NOMO-1 (cell line): Measurements from ENCODE around the gene GRM5.
"Not testable (repeated sequence)": the region's sequence is repeated elsewhere in the genome, so short reads cannot be mapped to it uniquely, and the experiment has no call there.

Source experiments
- DNase-seq, 2 experiments: peaks; one replicate each; lab custom pipeline; 2025; ENCODE audit not compliant: unreplicated experiment in 2 of 2; lab: John Stamatoyannopoulos, UW

GRM5 gene

DNA sequence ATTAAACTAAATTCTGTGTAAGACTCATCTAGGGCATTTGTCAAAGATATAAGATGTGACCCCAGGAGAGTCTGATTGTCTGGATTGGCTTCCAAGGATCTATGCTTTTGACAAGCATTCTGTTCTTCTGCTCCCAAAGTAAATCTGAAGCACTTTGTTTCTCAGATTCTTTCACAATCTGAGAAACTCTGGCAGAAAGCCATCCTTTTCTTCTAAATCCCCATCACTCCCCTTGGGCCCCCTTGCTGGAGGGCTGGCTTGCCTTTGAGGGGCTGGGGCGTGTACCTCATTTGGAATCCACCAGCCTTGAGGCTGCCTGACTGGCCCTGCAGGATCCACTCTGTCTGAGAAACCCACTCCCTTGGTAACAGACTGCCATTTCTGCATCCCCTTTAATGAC lies 554.8 kb downstream of the GRM5 start:
- DNase-seq: no peak

DNA sequence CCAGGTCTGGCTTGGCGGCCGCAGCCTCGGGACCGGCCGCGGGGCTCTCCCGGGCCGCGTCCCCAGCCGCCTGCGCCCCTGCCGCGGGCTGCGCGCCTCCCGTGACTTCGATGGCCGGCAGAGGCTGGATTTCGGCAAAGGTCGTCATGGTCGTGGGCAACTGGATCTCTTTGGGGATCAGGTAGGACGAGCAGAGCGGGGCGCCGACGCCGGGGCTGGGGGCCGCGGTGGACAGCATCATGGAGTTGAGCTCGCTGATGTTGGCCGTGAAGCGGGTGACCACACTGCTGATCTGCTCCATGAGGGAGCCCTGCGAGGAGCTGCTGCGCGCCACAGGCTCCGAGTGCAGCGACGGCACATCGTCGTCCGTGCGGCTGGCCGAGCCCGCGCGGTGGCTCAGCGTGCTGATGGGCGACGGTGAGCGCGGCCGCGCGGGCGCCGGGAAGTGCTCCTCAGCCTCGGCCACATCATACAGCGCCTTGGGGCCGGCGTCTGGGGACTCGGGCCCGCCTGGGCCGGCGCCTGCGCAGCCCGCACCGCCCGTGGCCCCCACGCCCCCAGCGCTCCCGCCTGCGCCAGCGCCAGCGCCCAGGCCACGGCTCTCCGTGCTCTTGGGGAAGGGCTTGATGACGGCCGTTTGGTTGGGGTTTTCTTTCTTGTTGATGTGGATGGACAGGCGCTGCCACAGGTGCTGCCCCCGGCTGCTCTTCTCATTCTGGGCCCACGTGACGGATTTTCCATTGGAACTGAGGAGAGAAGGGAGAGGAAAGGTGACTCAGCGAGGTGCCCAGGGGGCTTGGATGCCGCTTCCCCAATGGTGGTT lies 556.8 kb downstream of the GRM5 start:
- DNase-seq: no peak

DNA sequence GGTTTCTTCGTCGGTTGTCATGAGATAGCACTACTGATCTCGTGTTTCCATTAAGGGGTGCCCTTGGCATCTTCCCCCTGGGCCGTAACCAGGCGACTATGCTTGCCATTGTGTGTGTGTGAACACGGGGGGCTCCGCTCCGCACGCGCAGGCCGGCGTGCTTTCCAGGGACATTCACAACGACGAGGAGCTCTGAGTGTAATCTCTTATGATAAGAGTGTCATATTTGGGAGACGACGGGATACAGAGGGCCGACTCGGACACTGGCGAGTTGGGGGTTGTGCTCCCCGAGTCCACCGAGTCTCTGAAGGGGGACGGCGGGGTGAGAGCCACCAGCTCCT lies 557.4 kb downstream of the GRM5 start:
- no peak for DNase-seq

- DNase-seq: no peak
These were observed 557.9 kb downstream of the GRM5 start for GRCh38 chr11:88507771-88508417.

DNA sequence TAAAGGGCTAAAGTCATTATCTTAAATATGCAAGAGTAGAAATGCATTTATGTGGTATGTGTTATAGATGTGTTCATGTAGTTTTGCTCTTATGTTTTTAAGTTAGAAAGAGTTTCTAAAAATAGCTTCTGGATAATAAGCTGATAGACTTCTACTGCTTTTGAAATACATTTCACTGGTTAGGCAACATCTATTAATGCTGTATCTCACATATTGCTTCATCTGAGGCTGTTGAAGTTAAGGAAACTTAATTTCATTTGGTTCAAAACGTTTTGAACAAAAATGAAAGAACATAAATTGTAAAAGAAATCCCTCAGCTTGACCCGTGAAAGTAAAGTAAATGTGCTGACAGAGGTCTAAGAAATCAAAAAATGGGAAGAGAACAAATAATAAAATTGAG lies 564.2 kb downstream of the GRM5 start:
- no peak for DNase-seq

DNA sequence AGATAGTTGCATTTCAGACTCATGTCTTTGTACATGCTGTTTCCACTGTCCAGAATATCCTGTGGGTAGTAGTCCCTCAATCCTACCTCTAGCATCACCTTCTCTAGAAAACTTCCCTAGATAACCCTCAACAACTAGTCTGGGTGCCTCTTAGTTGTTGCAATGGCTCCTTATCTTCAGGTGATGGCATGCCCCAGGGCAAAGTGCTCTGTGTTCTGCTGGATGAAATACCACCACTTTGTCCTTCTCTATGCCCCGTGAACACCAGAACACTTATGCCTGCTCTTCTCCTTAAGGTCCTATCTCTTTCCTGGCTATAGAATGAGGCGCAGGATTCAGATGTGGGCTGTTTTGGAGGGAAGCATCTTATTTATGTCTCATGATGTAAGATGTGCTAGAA lies 569.9 kb downstream of the GRM5 start:
- no peak for DNase-seq

DNA sequence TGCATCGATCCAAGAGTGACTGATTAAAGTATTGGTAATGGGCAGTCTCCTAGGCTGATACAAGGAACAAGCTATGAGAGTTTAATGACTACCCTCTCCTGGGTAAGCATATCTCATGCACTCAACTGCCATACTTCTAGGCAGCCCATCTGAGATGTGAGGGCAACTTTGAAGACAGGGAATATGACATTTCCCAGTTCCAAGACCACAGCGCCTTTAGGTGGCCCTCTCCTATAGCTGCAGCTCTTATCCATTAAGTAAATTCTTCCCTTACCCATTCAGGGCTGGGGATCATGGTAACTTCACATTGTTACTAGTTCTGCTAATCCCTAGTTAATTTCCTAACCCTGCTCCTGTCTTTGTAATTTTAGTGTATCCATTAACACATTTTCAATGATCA lies 570.9 kb downstream of the GRM5 start:
- no peak for DNase-seq

DNA sequence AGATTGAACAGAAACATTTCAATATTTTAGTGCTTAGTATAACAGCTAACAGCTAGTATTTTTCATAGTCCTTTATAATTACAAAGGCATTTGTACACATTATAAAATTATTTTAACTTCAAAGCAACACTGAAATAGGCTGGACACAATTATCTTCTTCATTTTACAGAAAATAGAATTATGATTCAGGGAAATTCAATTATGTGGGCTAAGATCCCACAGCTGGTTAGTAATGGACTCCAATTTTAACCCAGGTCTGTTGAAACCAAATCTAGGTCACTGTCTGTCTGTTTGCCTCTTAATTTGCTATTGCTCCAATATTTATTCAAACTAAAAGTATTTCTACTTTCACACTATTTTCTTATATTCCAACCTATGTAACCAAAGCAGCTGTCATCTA lies 574.1 kb downstream of the GRM5 start:
- DNase-seq: no peak

GRCh38 chr11:88489030-88489429 lies 576.8 kb downstream of the GRM5 start:
- DNase-seq: no peak

DNA sequence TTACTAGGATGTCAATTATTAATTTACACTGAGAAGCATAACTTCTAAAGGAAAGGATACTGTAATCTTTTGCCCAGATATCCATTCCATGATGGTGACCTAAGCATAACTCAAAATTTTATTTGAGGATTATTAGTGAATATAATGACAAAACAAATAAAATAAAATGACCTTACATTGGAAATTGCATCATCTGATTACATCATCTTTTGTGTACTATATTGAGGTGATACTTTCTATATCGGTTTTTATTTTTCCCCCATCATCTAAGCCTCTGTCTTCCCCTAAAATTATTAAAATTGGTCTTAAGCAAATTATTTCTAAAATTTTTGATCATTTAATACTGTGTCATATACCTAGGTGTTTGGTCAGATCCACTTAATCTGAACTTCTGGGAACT lies 578.1 kb downstream of the GRM5 start:
- no peak for DNase-seq

DNA sequence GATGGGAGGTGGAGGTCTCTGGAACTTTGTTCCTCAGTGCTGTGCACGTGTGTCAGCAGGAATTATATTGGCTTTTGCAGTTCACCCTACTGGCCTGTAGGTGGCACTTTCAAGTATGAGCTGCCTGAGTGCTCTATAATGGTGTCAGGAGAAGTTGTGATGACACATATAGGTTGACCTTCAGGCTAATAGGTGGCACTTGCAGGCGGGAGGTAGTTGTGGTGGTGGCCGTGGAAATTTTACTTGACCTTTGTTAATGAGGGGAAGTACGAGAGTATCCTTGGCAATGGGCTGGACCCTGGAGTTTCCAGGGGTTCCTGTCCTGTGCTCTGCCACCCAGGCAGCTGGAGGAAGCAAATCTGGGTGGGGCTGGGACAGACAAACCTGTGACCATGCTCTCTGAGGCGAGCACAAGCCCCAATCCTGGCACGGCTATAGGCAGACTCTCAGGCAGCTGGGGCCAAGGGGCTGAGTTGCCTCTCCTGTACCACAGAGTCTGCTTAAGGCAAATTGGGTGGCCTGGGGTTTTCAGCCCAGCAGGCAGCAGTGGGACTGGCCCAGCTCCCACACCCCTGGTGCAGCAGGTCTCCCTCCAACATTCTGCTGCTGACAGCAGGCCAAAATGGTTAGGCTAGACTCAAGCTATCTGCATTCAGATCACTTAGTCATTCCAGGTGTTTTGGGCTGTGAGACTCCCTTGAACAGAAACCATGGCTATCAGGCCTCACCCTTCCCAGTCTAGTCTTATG lies 580.7 kb downstream of the GRM5 start:
- peak in 1 of 2 experiments; percentile 45 for DNase-seq

DNA sequence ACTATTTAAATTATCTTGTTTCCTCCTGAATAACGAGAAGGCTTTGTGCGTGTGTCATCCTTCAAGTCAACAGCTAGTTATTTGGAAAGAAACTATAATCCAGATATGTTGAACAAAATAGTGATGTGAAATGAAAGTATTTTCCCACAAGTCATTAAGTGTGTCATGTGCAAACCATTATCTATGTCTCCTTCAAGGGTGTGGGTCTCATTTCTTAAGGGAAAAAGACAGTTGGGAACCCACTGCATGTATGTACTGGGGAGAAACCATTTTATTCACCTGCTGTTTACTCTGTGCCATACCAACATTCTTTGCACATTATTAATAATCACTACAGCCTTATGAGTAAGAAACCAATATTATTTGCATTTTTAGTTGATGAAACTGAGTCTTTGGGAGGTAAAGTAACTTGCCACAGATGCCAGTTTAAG lies 582.9 kb downstream of the GRM5 start:
- DNase-seq: no peak

GRCh38 chr11:88480223-88480622 lies 585.6 kb downstream of the GRM5 start:
- no peak for DNase-seq

- no peak for DNase-seq
These were observed 587.5 kb downstream of the GRM5 start for GRCh38 chr11:88478136-88478815.

- no peak for DNase-seq
These were observed 589.8 kb downstream of the GRM5 start for GRCh38 chr11:88475991-88476418.

GRCh38 chr11:88474655-88475054 lies 591.1 kb downstream of the GRM5 start:
- peak; percentile 22 to 74 for DNase-seq

DNA sequence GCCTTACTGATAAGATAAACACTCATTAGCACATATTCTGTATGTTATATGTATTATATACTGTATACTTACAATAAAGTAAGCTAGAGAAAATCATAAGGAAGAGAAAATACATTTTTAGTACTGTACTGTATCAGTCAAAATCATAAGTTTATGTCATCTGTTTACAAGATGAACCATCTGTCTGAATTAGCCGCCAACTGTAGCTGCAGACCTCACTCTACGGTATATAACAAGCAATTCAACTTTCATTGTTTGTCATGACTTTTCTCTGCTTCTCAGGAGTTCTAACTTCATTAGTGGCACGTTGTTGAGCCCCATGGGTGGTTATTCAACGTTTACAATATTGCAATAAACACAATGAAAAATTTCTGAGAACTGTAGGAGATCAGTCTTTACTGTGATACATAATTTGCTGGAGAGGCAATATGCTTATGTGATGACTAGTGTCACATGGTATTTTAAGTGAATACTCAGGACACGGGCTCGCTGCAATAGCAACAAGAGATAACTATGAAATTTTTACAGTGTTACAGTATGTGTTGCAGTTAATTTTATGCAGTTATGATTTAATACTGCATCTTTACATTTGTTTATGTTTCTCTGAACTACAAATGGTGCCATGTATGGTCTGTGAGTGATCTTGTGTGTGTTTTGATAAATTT lies 596.1 kb downstream of the GRM5 start:
- no peak for DNase-seq

- DNase-seq: peak in 1 of 2 experiments; percentile 55
These were observed 601.3 kb downstream of the GRM5 start for GRCh38 chr11:88464528-88464927.

DNA sequence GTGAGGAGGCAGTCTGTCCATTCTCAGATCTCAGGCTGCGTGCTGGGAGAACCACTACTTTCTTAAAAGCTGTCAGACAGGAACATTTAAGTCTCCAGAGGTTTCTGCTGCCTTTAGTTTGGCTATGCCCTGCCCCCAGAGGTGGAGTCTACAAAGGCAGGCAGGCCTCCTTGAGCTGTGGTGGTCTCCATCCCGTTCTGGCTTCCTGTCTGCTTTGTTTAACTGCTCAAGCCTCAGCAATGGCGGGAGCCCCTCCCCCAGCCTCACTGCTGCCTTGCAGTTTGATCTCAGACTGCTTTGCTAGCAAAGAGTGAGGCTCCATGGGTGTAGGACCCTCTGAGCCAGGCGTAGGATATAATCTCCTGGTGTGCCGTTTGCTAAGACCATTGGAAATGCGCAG lies 602.5 kb downstream of the GRM5 start:
- DNase-seq: not testable (repeated sequence)

DNA sequence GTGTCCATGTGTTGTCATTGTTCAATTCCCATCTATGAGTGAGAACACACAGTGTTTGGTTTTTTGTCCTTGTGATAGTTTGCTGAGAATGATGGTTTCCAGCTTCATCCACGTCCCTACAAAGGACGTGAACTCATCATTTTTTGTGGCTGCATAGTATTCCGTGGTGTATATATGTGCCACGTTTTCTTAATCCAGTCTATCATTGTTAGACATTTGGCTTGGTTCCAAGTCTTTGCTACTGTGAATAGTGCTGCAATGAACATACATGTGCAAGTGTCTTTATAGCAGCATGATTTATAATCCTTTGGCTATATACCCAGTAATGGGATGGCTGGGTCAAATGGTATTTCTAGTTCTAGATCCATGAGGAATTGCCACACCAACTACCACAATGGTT lies 607.7 kb downstream of the GRM5 start:
- DNase-seq: not testable (repeated sequence)

- no peak for DNase-seq
These were observed 609.8 kb downstream of the GRM5 start for GRCh38 chr11:88455974-88456373.
